GM12872 (cell line): ENCODE measurements around the gene PSG4.
A peak's percentile ranks its signal among the peaks of the same experiment; 100 is the strongest.
"Not testable (repeated sequence)": the region's sequence is repeated elsewhere in the genome, so short reads cannot be mapped to it uniquely, and the experiment has no call there.

Experiments used
- CTCF ChIP-seq: IDR thresholded peaks from 3 replicates; pipeline ENCODE4 v1.5.1; 2011; ENCODE audit warnings: low read depth, mild to moderate bottlenecking, low read length, moderate library complexity; ENCODE audit not compliant: insufficient read depth

Gene PSG4

GRCh38 chr19:43205471-43206105 lies at the start of gene PSG4:
Gene PSG4, minus strand, starts transcription at chr19:43205638. Its CDS starts 102 bp downstream, at chr19:43205536.
- not testable (repeated sequence) for TF ChIP-seq CTCF

- no peak for TF ChIP-seq CTCF
These were observed 23.9 kb upstream of the PSG4 start for GRCh38 chr19:43229315-43229714.

GRCh38 chr19:43224855-43225253 lies 19.4 kb upstream of the PSG4 start:
- TF ChIP-seq CTCF: no peak

- no peak for TF ChIP-seq CTCF
These were observed 2.6 kb upstream of the PSG4 start for GRCh38 chr19:43207991-43208390.

- peak; percentile 63 for TF ChIP-seq CTCF
These were observed 1.7 kb upstream of the PSG4 start for GRCh38 chr19:43207174-43207573.

GRCh38 chr19:43188092-43188491 lies 17.3 kb downstream of the PSG4 start:
- TF ChIP-seq CTCF: peak; percentile 64

GRCh38 chr19:43186311-43186935 lies 19.0 kb downstream of the PSG4 start, which contains the start of gene PSG5:
Gene PSG5, minus strand, starts transcription at chr19:43186536. Its CDS starts 131 bp downstream, at chr19:43186405.
- TF ChIP-seq CTCF: not testable (repeated sequence)
